Lower leg skin (tissue), 3 donors: ENCODE data around the gene MRTO4.

Source experiments
- POLR2A ChIP-seq, 2 donors: fragments of 450-650 bp; IDR thresholded peaks; one replicate each; pipeline ENCODE4 v1.6.1; 2016 to 2017; ENCODE audit warnings: antibody characterized with exemption in 2 of 2, mild to moderate bottlenecking in 1 of 2, moderate library complexity in 1 of 2
- TF ChIP-seq, protein P1 (sequence below), 3 donors: fragments of 450-650 bp; IDR thresholded peaks; one replicate each; pipeline ENCODE4 v1.5.1; 2016; ENCODE audit warnings: antibody characterized with exemption in 3 of 3, mild to moderate bottlenecking in 3 of 3, moderate library complexity in 2 of 3

DNA sequence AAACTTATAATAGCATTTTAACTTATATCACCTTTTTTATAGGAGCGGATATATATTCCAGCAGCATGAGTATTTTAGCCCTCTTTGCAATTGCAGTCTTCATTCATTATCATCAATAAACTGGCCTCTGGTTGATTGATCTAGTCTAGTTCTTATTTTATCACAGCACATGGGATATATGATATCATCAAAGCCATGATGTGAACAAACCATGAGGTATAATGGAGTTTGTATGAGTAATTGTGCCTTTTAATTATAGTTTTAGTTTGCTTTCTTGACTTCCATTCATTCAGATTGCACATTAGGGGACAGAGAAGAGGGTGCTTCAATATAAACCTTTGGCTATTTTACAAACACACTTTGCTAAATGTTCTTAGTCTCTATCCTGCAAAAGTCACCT, 38.0 kb upstream of the MRTO4 start:
- no peak for TF ChIP-seq POLR2A (IDR thresholded peaks at IDR 0.05)
- TF ChIP-seq, protein P1, sequence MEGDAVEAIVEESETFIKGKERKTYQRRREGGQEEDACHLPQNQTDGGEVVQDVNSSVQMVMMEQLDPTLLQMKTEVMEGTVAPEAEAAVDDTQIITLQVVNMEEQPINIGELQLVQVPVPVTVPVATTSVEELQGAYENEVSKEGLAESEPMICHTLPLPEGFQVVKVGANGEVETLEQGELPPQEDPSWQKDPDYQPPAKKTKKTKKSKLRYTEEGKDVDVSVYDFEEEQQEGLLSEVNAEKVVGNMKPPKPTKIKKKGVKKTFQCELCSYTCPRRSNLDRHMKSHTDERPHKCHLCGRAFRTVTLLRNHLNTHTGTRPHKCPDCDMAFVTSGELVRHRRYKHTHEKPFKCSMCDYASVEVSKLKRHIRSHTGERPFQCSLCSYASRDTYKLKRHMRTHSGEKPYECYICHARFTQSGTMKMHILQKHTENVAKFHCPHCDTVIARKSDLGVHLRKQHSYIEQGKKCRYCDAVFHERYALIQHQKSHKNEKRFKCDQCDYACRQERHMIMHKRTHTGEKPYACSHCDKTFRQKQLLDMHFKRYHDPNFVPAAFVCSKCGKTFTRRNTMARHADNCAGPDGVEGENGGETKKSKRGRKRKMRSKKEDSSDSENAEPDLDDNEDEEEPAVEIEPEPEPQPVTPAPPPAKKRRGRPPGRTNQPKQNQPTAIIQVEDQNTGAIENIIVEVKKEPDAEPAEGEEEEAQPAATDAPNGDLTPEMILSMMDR (IDR thresholded peaks at IDR 0.05) = no peak
